Pancreas (tissue), 10 donors: Measurements from ENCODE around the gene PAN2. TPM values are rescaled to one million over a fixed set of nuclear protein-coding genes. Genes with fewer than 3 reads are reported as not detected.

Source experiments
- ATAC-seq, 4 donors: fragments of 200-7000 bp; cut with Tn5 transposase; one replicate each; pipeline versions ENCODE4 v1.8.0 to v1.9.1; 2020; ENCODE audit warnings: mild to moderate bottlenecking in 4 of 4, moderate library complexity in 4 of 4
- DNase-seq, 6 donors: peaks; one replicate each; pipeline ENCODE4 v3.0.0-alpha.2; 2020
- FAIRE-seq: peaks from 2 replicates; lab custom pipeline; 2012; peaks lifted over from hg19 to GRCh38; lab: Jason Lieb, UNC
- H3K27ac ChIP-seq, 4 donors: fragments of 200-600 bp; sonication (generic); 1 replicate in 3 of 4; 2 replicates in 1 of 4; pipeline versions ENCODE4 v1.5.0 to v1.8.0; 2020
- H3K27me3 ChIP-seq, 4 donors: fragments of 200-600 bp; one replicate each; pipeline ENCODE4 v1.8.0; 2021
- H3K36me3 ChIP-seq, 3 donors: fragments of 200-600 bp; sonication (generic) in 1 of 3; one replicate each; pipeline versions ENCODE4 v1.5.0 to v1.8.0; 2020 to 2021
- H3K4me1 ChIP-seq, 3 donors: fragments of 200-600 bp; one replicate each; pipeline ENCODE4 v1.8.0; 2021
- H3K4me3 ChIP-seq, 4 donors: fragments of 200-600 bp; sonication (generic) in 2 of 4; one replicate each; pipeline versions ENCODE4 v1.5.0 to v1.8.0; 2020 to 2021
- H3K9me3 ChIP-seq, 4 donors: fragments of 200-600 bp; one replicate each; pipeline ENCODE4 v1.8.0; 2021
- WGBS, 2 donors: extraction: QIAGEN DNeasy Blood & Tissue Kit; methylation state at CpG; one replicate each; pipeline ENCODE4 v1.1.7; 2013; 5-methylcytosine and 5-hydroxymethylcytosine counted together
- intact Hi-C, 3 donors: fragments of 100-400 bp; cut with DNase I; formaldehyde crosslinking; loops; one replicate each; pipeline versions ENCODE4 v1.11.1 to v1.14.2; 2022
- polyA plus RNA-seq, 2 donors: library from polyadenylated mRNA; stranded (reverse); fragments of 200-250 nt; gene quantifications; one replicate each; pipeline ENCODE4 v1.2.3, GENCODE V29; 2013
- total RNA-seq, 6 donors: library from RNA; stranded (reverse); fragmentation: NEBNext Ultra II Directional in 4 of 6; extraction: Animal tissue kit (Norgen Biotek cat#: 25700) in 4 of 6; gene quantifications; one replicate each; pipeline versions ENCODE4 v1.2.1 to v1.2.4, GENCODE V29; 2021 to 2023
- TF ChIP-seq, protein P1 (sequence below), 4 donors: fragments of 200-600 bp; sonication (generic) in 3 of 4; IDR thresholded peaks; one replicate each; pipeline versions ENCODE4 v1.5.0 to v1.8.0; 2021; ENCODE audit warnings: antibody characterized with exemption in 4 of 4
- donor health status: healthy with polysubstance abuse.
- donor health status: DM: no; HTN: no; CAD: no; lungs with moderate emphysema.
- donor health status: DM: no; HTN: no; CAD: no.
- donor health status: control.
- donor health status: control.
- donor health status: Bipolar disorder and iron deficiency.
- donor health status: DM: yes; HTN: yes; CAD: no.
- donor health status: DM: no; HTN: no; CAD: no.
- donor health status: DM: no; HTN: no; CAD: no.
- donor health status: DM: yes; HTN: yes; CAD: no.

The PAN2 gene
- total and polyA plus RNA-seq, 8 donors = 24.3 to 111 (median 49.3) TPM

DNA sequence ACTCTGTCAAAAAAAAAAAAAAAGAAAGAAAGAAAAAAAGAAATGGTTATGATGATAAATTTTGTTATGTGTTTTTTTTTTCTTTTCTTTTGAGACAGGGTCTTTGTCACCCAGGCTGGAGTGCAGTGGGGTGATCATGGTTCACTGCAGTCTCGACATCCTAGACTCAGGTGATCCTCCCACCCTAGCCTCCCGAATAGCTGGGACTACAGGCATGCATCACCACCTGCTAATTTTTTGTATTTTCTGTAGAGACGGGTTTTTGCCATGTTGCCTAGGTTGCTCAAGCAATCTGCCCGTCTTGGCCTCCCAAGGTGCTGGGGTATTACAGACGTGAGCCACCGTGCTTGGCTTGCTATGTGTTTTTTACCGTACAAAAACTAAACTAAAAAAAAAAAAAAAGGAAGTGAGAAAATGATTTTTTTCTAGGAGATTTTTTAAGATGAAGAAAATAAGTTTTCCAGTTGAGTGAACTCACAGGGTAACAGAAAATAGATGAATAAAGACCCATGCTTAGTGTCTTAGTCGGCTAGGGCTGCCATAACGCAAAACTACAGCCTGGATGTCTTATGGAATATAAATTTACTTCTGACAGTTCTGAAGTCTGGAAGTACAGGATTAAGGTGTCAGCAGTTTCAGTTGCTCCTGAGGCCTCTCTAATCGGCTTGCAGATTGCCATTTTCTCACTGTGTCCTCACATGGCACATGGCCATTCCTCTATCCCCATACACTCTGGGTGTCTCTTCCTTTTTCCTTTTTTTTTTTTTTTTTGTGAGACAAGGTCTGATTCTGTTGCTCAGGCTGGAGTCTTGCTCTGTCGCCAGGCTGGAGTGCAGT, 42.0 kb upstream of the PAN2 start:
- H3K36me3 ChIP-seq = no peaks in the 10 kb centered on the region
- DNase-seq (no peak), ATAC-seq (no peak), FAIRE-seq (no peak)
- no peak overlapping the region for H3K4me3 ChIP-seq
- intact Hi-C loops = no loop called here
- H3K27me3 ChIP-seq = no peaks in the 10 kb centered on the region
- no peak overlapping the region for H3K27ac ChIP-seq
- TF ChIP-seq, protein P1, sequence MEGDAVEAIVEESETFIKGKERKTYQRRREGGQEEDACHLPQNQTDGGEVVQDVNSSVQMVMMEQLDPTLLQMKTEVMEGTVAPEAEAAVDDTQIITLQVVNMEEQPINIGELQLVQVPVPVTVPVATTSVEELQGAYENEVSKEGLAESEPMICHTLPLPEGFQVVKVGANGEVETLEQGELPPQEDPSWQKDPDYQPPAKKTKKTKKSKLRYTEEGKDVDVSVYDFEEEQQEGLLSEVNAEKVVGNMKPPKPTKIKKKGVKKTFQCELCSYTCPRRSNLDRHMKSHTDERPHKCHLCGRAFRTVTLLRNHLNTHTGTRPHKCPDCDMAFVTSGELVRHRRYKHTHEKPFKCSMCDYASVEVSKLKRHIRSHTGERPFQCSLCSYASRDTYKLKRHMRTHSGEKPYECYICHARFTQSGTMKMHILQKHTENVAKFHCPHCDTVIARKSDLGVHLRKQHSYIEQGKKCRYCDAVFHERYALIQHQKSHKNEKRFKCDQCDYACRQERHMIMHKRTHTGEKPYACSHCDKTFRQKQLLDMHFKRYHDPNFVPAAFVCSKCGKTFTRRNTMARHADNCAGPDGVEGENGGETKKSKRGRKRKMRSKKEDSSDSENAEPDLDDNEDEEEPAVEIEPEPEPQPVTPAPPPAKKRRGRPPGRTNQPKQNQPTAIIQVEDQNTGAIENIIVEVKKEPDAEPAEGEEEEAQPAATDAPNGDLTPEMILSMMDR (IDR thresholded peaks at IDR 0.05) = no peak
- H3K4me1 ChIP-seq = no peaks in the 10 kb centered on the region
- no peaks in the 10 kb centered on the region for H3K9me3 ChIP-seq
- WGBS, 2 donors = 78 to 82% methylated on average over 11 of the region's 11 CpGs

DNA sequence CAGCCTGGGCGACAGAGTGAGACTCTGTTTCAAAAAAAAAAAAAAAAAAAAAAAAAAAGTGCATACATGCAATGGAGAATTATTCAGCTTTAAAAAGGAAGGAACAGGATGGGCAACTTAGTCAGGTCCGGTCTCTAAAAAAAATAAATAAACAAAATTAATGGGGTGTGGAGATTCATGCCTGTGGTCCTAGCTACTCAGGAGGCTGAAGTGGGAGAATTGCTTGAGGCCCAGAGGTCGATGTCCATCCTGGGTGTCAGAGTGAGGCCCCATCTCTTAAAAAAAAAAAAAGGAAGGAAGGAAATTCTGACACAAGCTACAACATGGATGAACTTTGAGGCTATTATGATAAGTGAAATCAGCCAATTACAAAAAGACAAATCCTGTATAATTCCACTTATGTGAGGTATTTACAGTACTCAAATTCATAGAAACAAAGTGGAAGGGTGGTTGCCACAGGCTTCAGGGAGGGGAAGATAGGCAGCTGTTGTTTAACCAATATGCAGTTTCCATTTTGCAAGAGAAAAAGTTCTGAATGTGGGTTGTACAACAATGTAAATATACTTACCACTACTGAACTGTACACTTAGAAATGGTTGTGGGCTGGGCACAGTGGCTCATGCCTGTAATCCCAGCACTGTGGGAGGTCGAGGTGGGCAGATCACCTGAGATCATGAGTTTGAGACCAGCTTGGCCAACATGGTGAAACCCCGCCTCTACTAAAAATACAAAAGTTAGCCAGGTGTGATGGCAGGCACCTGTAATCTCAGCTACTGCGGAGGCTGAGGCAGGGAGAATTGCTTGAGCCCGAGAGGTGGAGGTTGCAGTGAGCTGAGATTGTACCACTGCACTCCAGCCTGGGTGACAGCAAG, 41.2 kb upstream of the PAN2 start:
- Histone ChIP-seq H3K27me3 (no peaks in the 10 kb centered on the region), H3K4me3 (no peak overlapping the region), H3K9me3 (no peaks in the 10 kb centered on the region), H3K36me3 (no peaks in the 10 kb centered on the region), H3K27ac (no peak overlapping the region), H3K4me1 (no peaks in the 10 kb centered on the region)
- intact Hi-C loops = no loop called here
- TF ChIP-seq, protein P1 (IDR thresholded peaks at IDR 0.05) = no peak
- DNase-seq = no peak
- no peak for FAIRE-seq
- no peak for ATAC-seq
- WGBS, 2 donors = 79 to 91% methylated on average over 7 of the region's 7 CpGs

DNA sequence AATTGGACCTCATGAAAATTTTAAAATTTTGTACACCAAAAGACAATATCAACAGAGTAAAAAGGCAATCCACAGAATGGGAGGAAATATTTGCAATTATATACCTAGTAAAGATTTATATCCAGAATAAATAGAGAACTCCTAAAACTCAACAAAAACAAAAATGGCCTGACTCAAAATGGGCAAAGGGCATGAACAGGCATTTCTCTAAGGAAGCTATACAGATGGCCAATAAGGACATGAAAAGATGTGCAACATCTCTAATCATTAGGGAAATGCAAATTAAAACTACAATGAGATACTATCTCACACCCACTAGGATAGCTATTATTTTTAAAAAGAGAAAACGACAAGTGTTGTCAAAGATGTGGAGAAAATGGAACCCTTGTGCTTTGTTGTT, 39.7 kb upstream of the PAN2 start:
- ATAC-seq = no peak
- WGBS, 2 donors = 89 to 92% methylated on average over 1 of the region's 1 CpG
- Histone ChIP-seq H3K27me3 (no peaks in the 10 kb centered on the region), H3K4me1 (no peaks in the 10 kb centered on the region), H3K4me3 (no peak overlapping the region), H3K9me3 (no peaks in the 10 kb centered on the region), H3K27ac (no peak overlapping the region), H3K36me3 (no peaks in the 10 kb centered on the region)
- TF ChIP-seq, protein P1 (IDR thresholded peaks at IDR 0.05) = no peak
- DNase-seq = no peak
- FAIRE-seq = no peak
- intact Hi-C loops = no loop called here

DNA sequence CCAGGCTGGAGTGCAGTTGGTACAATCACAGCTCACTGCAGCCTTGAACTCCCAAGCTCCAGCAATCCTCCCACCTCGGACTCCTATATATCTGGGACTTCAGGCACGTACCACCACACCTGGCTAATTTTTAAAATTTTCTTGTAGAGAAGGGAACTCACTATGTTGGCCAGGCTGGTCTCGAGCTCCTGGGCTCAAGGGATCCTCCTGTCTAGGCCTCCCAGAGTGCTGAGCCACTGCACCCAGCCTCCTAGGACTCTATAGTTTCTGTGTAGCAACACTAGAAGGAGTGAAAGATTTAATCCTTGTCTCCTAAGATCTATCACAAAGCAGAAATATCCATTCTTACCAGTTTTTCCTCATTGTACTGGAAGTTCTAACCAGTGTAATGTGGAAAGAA, 33.1 kb upstream of the PAN2 start:
- WGBS, 2 donors = 78 to 92% methylated on average over 3 of the region's 3 CpGs
- Histone ChIP-seq H3K9me3 (no peaks in the 10 kb centered on the region), H3K4me3 (no peak overlapping the region), H3K36me3 (no peaks in the 10 kb centered on the region), H3K4me1 (no peaks in the 10 kb centered on the region), H3K27ac (no peak overlapping the region), H3K27me3 (no peaks in the 10 kb centered on the region)
- intact Hi-C loops = loop anchor here in 1 of 3 donors (10.0 kb wide), 1 partner anchor 68 kb away; no protein-coding TSS in a partner anchor
- FAIRE-seq (no peak), ATAC-seq (no peak), DNase-seq (no peak)
- TF ChIP-seq, protein P1 (IDR thresholded peaks at IDR 0.05) = no peak
